Neuronal stem cell (in vitro differentiated cells): ENCODE results near the gene INAFM2.

Experiments used
- DNase-seq: peaks from one replicate; pipeline ENCODE4 v3.0.0-alpha.2; 2013; ENCODE audit warnings: low spot score
- H2AFZ ChIP-seq: one replicate; pipeline ENCODE4 v1.6.1; 2013; ENCODE audit warnings: mild to moderate bottlenecking, low read length, inconsistent platforms
- H2AK5ac ChIP-seq: 2 replicates; pipeline ENCODE4 v1.6.1; 2013; ENCODE audit warnings: low read depth, mild to moderate bottlenecking, inconsistent platforms, low read length, moderate library complexity, mixed read lengths
- H2BK120ac ChIP-seq: 2 replicates; pipeline ENCODE4 v1.6.1; 2013; ENCODE audit warnings: low read depth, mild to moderate bottlenecking, inconsistent platforms, low read length, moderate library complexity, mixed read lengths
- H2BK12ac ChIP-seq: one replicate; pipeline ENCODE4 v1.6.1; 2013; ENCODE audit warnings: low read length, inconsistent platforms
- H2BK15ac ChIP-seq: 2 replicates; pipeline ENCODE4 v1.6.1; 2013; ENCODE audit warnings: mild to moderate bottlenecking, low read length, inconsistent platforms, mixed read lengths
- H2BK5ac ChIP-seq: one replicate; pipeline ENCODE4 v1.6.1; 2013; ENCODE audit warnings: inconsistent platforms, mild to moderate bottlenecking, low read length, moderate library complexity
- H3K14ac ChIP-seq: one replicate; pipeline ENCODE4 v1.6.1; 2013; ENCODE audit warnings: low read length, inconsistent platforms
- H3K18ac ChIP-seq: 2 replicates; pipeline ENCODE4 v1.6.1; 2013; ENCODE audit warnings: low read length, inconsistent platforms
- H3K23ac ChIP-seq: 2 replicates; pipeline ENCODE4 v1.6.1; 2013; ENCODE audit warnings: low read depth, mild to moderate bottlenecking, mixed read lengths, low read length, inconsistent platforms; ENCODE audit not compliant: poor library complexity
- H3K27ac ChIP-seq: replicated peaks from 3 replicates; pipeline ENCODE4 v1.5.1; 2013; ENCODE audit warnings: low read length, inconsistent platforms
- H3K27me3 ChIP-seq, 3 experiments: 2 replicates each; pipeline ENCODE4 v1.6.1; 2013; ENCODE audit warnings: low read length in 3 of 3, mild to moderate bottlenecking in 2 of 3, inconsistent platforms in 1 of 3, low read depth in 1 of 3, mixed read lengths in 1 of 3, moderate library complexity in 1 of 3; ENCODE audit not compliant: control insufficient read depth in 3 of 3, insufficient read depth in 3 of 3
- H3K36me3 ChIP-seq, 2 donors: replicated peaks in 1 of 2; 2 replicates each; pipeline ENCODE4 v1.6.1; 2013; ENCODE audit warnings: low read length in 2 of 2; ENCODE audit not compliant: control insufficient read depth in 2 of 2, insufficient read depth in 2 of 2
- H3K4ac ChIP-seq: 2 replicates; pipeline ENCODE4 v1.6.1; 2013; ENCODE audit warnings: inconsistent platforms, mild to moderate bottlenecking, low read length, moderate library complexity
- H3K4me1 ChIP-seq, 2 donors: 1 replicate in 1 of 2; 2 replicates in 1 of 2; pipeline ENCODE4 v1.6.1; 2013; ENCODE audit warnings: low read length in 2 of 2, low read depth in 1 of 2; ENCODE audit not compliant: control insufficient read depth in 2 of 2, insufficient read depth in 1 of 2
- H3K4me2 ChIP-seq: one replicate; pipeline ENCODE4 v1.6.1; 2013; ENCODE audit warnings: mild to moderate bottlenecking, low read length, inconsistent platforms; ENCODE audit not compliant: insufficient read depth, poor library complexity, severe bottlenecking
- H3K4me3 ChIP-seq, 2 donors: 2 replicates each; pipeline ENCODE4 v1.5.1; 2013; ENCODE audit warnings: low read length in 2 of 2, mild to moderate bottlenecking in 2 of 2, inconsistent platforms in 1 of 2, moderate library complexity in 1 of 2
- H3K79me1 ChIP-seq: one replicate; pipeline ENCODE4 v1.6.1; 2013; ENCODE audit warnings: low read depth, mild to moderate bottlenecking, inconsistent platforms, low read length, moderate library complexity
- H3K9ac ChIP-seq: one replicate; pipeline ENCODE4 v1.6.1; 2013; ENCODE audit warnings: mild to moderate bottlenecking, low read depth, low read length, inconsistent platforms; ENCODE audit not compliant: poor library complexity
- H3K9me3 ChIP-seq, 2 donors: replicated peaks in 1 of 2; 2 replicates each; pipeline versions ENCODE3 to v1.6.1; 2013; ENCODE audit warnings: low read length in 2 of 2, mild to moderate bottlenecking in 2 of 2, inconsistent platforms in 1 of 2, low read depth in 1 of 2, mixed read lengths in 1 of 2, moderate library complexity in 1 of 2; ENCODE audit not compliant: control insufficient read depth in 2 of 2, insufficient read depth in 1 of 2
- H4K8ac ChIP-seq: one replicate; pipeline ENCODE4 v1.6.1; 2013; ENCODE audit warnings: low read depth, mild to moderate bottlenecking, inconsistent platforms, low read length, moderate library complexity
- H4K91ac ChIP-seq: one replicate; pipeline ENCODE4 v1.6.1; 2013; ENCODE audit warnings: low read length, low read depth, mild to moderate bottlenecking, inconsistent platforms; ENCODE audit not compliant: poor library complexity
- WGBS, 2 donors: extraction: QIAGEN DNeasy Blood & Tissue Kit; methylation state at CpG; one replicate each; pipeline ENCODE4 v1.1.7; 2013; ENCODE audit warnings: missing lambda C conversion rate in 2 of 2, mixed read lengths in 1 of 2; ENCODE audit not compliant: insufficient read length in 2 of 2, insufficient replicate concordance in 1 of 2; ENCODE audit errors: extremely low coverage in 2 of 2; 5-methylcytosine and 5-hydroxymethylcytosine counted together

The INAFM2 gene

DNA sequence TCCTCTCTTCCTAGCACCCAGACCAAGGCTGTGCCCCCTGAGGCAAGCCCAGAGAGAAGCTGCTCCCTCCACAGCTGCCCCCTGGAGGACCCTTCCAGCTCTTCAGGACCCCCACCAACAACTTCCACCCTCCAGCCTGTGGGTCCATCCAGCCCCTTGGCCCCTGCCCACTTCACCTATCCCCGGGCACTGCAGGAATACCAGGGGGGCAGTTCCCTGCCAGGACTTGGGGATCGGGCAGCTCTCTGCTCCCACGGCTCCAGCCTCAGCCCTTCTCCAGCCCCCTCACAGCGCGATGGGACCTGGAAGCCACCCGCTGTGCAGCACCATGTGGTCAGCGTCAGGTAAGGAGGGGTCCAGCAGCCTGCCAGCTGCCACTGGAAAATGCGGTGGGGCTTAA is 40.1 kb downstream of the INAFM2 start:
- no peak overlapping the region for H2AFZ ChIP-seq
- no peak overlapping the region for H2BK12ac ChIP-seq
- H3K4me1 ChIP-seq, result peaks cover 3 to 10% of the 10 kb centered on the region in 2 donors
- H2BK5ac ChIP-seq, result no peak overlapping the region
- H2AK5ac ChIP-seq, result no peak overlapping the region
- H3K23ac ChIP-seq, result no peak overlapping the region
- H3K4me2 ChIP-seq, result no peak overlapping the region
- H3K4me3 ChIP-seq, result no peak overlapping the region
- no peak overlapping the region for H3K4ac ChIP-seq
- no peak overlapping the region for H2BK15ac ChIP-seq
- no peak overlapping the region for H3K9ac ChIP-seq
- no peak overlapping the region for H4K8ac ChIP-seq
- WGBS, 2 donors, result no CpG with 5 or more reads among the region's 8 CpGs
- H3K27ac ChIP-seq, result no peak overlapping the region
- H3K27me3 ChIP-seq, result peaks cover 0 to 89% (median 36%) of the 10 kb centered on the region in 3 experiments
- H3K18ac ChIP-seq, result no peak overlapping the region
- DNase-seq, result no peak
- no peak overlapping the region for H4K91ac ChIP-seq
- no peaks in the 10 kb centered on the region for H3K9me3 ChIP-seq
- no peak overlapping the region for H3K14ac ChIP-seq
- H3K79me1 ChIP-seq, result no peaks in the 10 kb centered on the region
- peak overlapping the region; percentile 20 for H2BK120ac ChIP-seq
- no peaks in the 10 kb centered on the region for H3K36me3 ChIP-seq

- H3K4me3 ChIP-seq, result no peak overlapping the region
- no peak overlapping the region for H2BK120ac ChIP-seq
- no peak for DNase-seq
- H3K9me3 ChIP-seq, result no peaks in the 10 kb centered on the region
- no peak overlapping the region for H3K4ac ChIP-seq
- peaks cover 0 to 6% of the 10 kb centered on the region in 2 donors for H3K4me1 ChIP-seq
- H4K91ac ChIP-seq, result no peak overlapping the region
- no peak overlapping the region for H3K18ac ChIP-seq
- no peak overlapping the region for H3K27ac ChIP-seq
- H3K27me3 ChIP-seq, result peaks cover 0 to 89% (median 36%) of the 10 kb centered on the region in 3 experiments
- no peak overlapping the region for H3K9ac ChIP-seq
- no peaks in the 10 kb centered on the region for H3K79me1 ChIP-seq
- H3K4me2 ChIP-seq, result no peak overlapping the region
- no peak overlapping the region for H2BK15ac ChIP-seq
- no peak overlapping the region for H3K14ac ChIP-seq
- no CpG with 5 or more reads among the region's 6 CpGs for WGBS, 2 donors
- no peak overlapping the region for H4K8ac ChIP-seq
- no peak overlapping the region for H2BK5ac ChIP-seq
- no peaks in the 10 kb centered on the region for H3K36me3 ChIP-seq
- no peak overlapping the region for H2AFZ ChIP-seq
- no peak overlapping the region for H2AK5ac ChIP-seq
- H3K23ac ChIP-seq, result no peak overlapping the region
- no peak overlapping the region for H2BK12ac ChIP-seq
These were observed 40.8 kb downstream of the INAFM2 start for GRCh38 chr15:40364251-40364650.

GRCh38 chr15:40365016-40365415 is 41.5 kb downstream of the INAFM2 start:
- Histone ChIP-seq H4K91ac (no peak overlapping the region), H3K14ac (no peak overlapping the region), H3K4me1 (peaks cover 0 to 6% of the 10 kb centered on the region in 2 donors), H2BK12ac (no peak overlapping the region), H2BK5ac (no peak overlapping the region), H2AK5ac (no peak overlapping the region), H3K4me3 (no peak overlapping the region), H2BK120ac (no peak overlapping the region), H3K36me3 (no peaks in the 10 kb centered on the region), H3K18ac (no peak overlapping the region), H3K79me1 (no peaks in the 10 kb centered on the region), H2AFZ (no peak overlapping the region), H3K9ac (no peak overlapping the region), H3K27ac (no peak overlapping the region), H3K9me3 (no peaks in the 10 kb centered on the region), H3K27me3 (peaks cover 0 to 88% (median 32%) of the 10 kb centered on the region in 3 experiments), H2BK15ac (no peak overlapping the region), H3K23ac (no peak overlapping the region), H3K4me2 (no peak overlapping the region), H3K4ac (no peak overlapping the region), H4K8ac (no peak overlapping the region)
- WGBS, 2 donors, result no CpG with 5 or more reads among the region's 5 CpGs
- DNase-seq, result no peak

GRCh38 chr15:40365624-40366456 is 42.3 kb downstream of the INAFM2 start:
- Histone ChIP-seq H4K8ac (no peak overlapping the region), H3K36me3 (no peaks in the 10 kb centered on the region), H3K4me3 (no peak overlapping the region)

More at GRCh38 chr15:40365624-40366456, 42.3 kb downstream of the INAFM2 start:
- WGBS, 2 donors, result no CpG with 5 or more reads among the region's 11 CpGs
- H3K18ac ChIP-seq, result no peak overlapping the region
- no peak for DNase-seq
- H3K27ac ChIP-seq, result no peak overlapping the region
- no peak overlapping the region for H3K4ac ChIP-seq
- H3K14ac ChIP-seq, result no peak overlapping the region
- no peak overlapping the region for H4K91ac ChIP-seq
- H2BK12ac ChIP-seq, result no peak overlapping the region
- H2AK5ac ChIP-seq, result no peak overlapping the region
- H2BK120ac ChIP-seq, result no peak overlapping the region
- no peak overlapping the region for H3K4me2 ChIP-seq
- no peak overlapping the region for H2AFZ ChIP-seq
- no peaks in the 10 kb centered on the region for H3K9me3 ChIP-seq
- H3K79me1 ChIP-seq, result no peaks in the 10 kb centered on the region
- H3K27me3 ChIP-seq, result peaks cover 0 to 87% (median 32%) of the 10 kb centered on the region in 3 experiments
- no peak overlapping the region for H3K23ac ChIP-seq
- no peak overlapping the region for H3K9ac ChIP-seq
- no peak overlapping the region for H2BK5ac ChIP-seq
- peaks cover 0 to 6% of the 10 kb centered on the region in 2 donors for H3K4me1 ChIP-seq
- no peak overlapping the region for H2BK15ac ChIP-seq
